NCI-H526 (cell line): Measurements from ENCODE around the gene ARID4B.
A peak's percentile ranks its signal among the peaks of the same experiment; 100 is the strongest.
"Not testable (repeated sequence)": the region's sequence is repeated elsewhere in the genome, so short reads cannot be mapped to it uniquely, and the experiment has no call there.

ENCODE experiments used
- DNase-seq, 2 experiments: peaks; one replicate each; lab custom pipeline; 2025; lab: John Stamatoyannopoulos, UW

ARID4B gene

GRCh38 chr1:235327559-235328270 lies at the start of gene ARID4B:
Gene ARID4B, minus strand, starts transcription at chr1:235328179. Its CDS starts 1,260 bp downstream, at chr1:235326919.
- peak; percentile 30 to 66 for DNase-seq

- DNase-seq, result no peak
Observed at GRCh38 chr1:235375919-235376605, 48.1 kb upstream of the ARID4B start.

- DNase-seq, result no peak
Observed at GRCh38 chr1:235369802-235370201, 41.8 kb upstream of the ARID4B start.

DNA sequence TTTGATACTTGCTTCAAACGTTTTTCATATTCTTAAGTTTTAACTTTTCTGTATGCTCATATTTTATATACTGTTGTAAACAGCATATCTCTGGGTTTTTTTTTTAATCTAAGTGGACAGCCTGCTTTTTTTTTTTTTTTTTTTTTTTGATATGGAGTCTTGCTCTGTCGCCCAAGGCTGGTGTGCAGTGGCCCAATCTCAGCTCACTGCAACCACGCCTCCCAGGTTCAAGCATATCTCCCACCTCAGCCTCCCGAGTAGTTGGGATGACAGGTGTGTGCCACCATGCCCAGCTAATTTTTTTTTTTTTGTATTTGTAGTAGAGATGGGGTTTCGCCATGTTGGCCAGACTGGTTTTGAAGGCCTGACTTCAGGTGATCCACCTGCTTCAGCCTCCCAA lies 40.4 kb upstream of the ARID4B start:
- no peak for DNase-seq

DNA sequence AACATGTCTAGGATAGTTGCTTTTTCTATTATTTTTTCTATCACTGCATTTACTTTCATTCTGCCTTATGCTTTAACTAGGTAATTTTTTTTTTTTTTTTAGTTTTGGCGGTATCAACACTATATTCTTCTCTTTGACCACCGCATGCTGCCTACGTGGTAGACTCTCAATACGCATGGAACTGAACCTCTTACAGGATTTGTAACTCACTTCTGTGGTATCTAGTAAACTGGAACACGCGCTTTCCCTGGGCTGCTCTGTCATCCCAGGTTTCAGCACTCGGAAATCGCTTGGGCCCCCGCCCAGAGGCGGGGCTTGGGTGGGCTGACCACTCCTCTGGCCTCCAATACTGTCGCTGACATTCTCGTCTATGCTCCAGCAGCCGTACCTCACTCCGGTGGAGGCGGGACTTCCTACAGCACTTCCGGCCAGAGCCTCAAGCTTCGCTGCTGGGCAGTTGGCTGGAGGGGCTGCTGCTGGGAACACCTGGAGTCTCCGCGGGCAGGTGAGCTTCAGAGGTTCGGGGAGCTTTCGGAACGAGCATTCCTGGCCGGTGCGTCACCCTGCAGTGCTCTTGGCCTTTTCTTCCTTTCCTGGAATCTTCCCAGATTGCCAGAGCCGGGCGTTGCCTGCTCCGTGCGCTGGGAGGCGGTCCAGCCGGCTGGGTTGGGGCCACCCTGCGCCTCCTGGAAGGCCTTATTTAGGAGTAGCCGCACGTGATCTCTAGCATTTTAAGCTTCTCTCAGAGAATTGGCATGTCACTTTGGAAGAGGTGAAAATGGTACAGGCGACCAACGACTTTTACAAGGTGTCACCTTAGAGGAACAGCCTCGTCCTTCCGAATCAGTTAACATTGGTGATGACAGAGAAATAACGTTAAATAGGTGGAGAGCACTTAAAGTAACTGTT lies 39.3 kb upstream of the ARID4B start, which contains the start of gene TBCE:
TBCE (plus strand) TSS at position 428 of the 909 bp plus-strand sequence. CDS start 12,623 bp downstream, outside the sequence.
- DNase-seq, result peak; percentile 92 to 96

DNA sequence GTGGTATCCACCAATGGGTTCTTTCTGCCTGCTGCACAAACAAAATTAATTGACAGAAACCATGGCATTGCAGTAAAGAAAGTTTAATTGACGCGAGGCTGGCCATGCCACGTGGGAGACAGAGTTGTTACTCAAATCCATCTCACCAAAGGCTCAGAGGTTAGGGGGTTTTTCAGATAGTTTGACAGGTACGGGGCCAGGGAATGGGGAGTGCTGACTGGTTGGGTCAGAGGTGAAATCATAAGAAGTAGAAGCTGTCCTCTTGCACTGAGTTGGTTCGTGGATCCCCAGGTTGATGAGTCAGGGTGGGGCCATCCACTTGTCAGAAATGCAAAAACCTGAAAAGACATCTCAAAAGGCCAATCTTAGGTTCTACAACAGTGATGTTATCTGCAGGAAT lies 38.3 kb upstream of the ARID4B start:
- DNase-seq, result no peak

DNA sequence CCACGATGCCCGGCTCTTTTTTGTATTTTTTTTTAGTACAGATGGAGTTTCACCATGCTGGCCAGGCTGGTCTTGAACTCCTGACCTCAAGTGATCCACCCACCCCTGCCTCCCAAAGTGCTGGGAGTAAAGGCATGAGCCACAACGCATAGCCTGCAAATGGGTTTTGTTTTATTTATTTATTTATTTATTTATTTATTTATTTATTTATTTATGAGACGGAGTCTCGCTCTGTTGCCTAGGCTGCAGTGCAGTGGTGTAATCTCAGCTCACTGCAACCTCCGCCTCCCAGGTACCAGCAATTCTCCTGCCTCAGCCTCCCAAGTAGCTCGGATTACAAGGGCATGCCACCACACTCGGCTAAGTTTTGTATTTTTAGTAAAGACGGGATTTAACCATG lies 36.2 kb upstream of the ARID4B start:
- DNase-seq, result not testable (repeated sequence)

DNA sequence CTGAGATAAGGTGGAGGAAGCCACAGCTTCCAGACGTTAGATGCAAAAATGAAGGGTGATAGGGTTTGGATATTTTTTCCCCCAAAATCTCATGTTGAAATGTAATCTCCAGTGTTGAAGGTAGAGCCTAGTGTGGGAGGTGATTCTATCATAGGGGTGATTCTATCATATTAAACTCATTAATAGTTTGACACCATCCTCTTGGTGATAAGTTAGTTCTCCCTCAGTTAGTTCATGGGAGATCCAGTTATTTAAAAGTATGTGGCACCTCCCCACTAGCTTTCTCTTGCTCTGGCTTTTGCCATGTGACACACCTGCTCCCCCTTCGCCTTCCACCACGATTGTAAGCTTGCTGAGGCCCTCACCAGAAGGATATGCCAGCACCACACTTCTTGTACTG lies 30.9 kb upstream of the ARID4B start:
- no peak for DNase-seq

DNA sequence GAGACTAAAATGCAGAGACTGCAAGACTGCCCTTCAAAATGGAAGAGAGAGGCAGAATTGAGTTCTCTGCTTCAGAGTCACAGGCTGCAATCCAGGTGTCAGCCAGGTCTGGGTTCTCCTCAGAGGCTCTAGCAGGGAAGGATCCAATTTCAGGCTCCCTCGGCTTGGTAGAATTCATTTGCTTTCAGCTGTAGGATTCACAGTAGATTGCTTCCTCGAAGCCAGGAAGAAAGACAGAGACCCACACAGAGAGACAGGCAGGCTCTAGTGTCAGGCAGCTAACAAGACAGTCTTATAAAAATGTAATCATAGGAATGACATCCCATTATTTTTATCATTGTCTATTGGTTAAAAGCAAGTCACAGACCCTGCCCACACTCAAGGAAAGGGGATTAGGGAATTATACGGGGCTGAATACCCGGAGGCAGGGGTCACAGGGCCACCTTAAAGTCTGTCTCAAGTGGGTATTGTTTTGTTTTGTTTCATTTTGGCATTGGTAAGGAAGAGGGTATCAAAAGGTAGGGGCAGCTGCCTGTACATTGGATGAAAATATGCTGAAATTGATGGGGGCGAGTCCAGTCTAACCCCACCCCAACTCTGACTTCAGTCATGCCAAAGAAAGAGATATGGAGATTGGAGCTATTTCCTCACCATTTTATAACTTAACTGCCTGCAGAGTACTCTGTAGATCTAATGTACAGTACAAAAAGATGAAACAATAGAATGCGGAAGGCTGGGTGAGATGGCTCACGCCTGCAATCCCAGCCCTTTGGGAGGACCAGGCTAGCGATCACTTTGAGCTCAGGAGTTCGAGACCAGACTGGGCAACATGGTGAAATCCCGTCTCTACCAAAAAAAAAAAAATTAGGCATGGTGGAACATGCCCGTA lies 29.8 kb upstream of the ARID4B start:
- DNase-seq, result peak; percentile 19 to 70

GRCh38 chr1:235351898-235352297 lies 23.9 kb upstream of the ARID4B start:
- no peak for DNase-seq

GRCh38 chr1:235351441-235351840 lies 23.5 kb upstream of the ARID4B start:
- DNase-seq, result no peak

- no peak for DNase-seq
Observed at GRCh38 chr1:235343726-235344125, 15.7 kb upstream of the ARID4B start.

- no peak for DNase-seq
Observed at GRCh38 chr1:235342471-235342870, 14.5 kb upstream of the ARID4B start.

DNA sequence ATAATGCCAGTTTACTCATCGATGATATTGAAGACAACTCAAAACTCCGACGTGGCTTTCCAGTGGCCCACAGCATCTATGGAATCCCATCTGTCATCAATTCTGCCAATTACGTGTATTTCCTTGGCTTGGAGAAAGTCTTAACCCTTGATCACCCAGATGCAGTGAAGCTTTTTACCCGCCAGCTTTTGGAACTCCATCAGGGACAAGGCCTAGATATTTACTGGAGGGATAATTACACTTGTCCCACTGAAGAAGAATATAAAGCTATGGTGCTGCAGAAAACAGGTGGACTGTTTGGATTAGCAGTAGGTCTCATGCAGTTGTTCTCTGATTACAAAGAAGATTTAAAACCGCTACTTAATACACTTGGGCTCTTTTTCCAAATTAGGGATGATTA lies 14.1 kb upstream of the ARID4B start:
- DNase-seq, result no peak

- DNase-seq, result no peak
Observed at GRCh38 chr1:235341334-235341733, 13.4 kb upstream of the ARID4B start.

GRCh38 chr1:235339746-235340145 lies 11.8 kb upstream of the ARID4B start:
- no peak for DNase-seq

GRCh38 chr1:235336903-235337302 lies 8.9 kb upstream of the ARID4B start:
- no peak for DNase-seq

GRCh38 chr1:235331401-235331800 lies 3.4 kb upstream of the ARID4B start:
- no peak for DNase-seq

- peak; percentile 1 to 4 for DNase-seq
Observed at GRCh38 chr1:235330918-235331285, 2.9 kb upstream of the ARID4B start.

DNA sequence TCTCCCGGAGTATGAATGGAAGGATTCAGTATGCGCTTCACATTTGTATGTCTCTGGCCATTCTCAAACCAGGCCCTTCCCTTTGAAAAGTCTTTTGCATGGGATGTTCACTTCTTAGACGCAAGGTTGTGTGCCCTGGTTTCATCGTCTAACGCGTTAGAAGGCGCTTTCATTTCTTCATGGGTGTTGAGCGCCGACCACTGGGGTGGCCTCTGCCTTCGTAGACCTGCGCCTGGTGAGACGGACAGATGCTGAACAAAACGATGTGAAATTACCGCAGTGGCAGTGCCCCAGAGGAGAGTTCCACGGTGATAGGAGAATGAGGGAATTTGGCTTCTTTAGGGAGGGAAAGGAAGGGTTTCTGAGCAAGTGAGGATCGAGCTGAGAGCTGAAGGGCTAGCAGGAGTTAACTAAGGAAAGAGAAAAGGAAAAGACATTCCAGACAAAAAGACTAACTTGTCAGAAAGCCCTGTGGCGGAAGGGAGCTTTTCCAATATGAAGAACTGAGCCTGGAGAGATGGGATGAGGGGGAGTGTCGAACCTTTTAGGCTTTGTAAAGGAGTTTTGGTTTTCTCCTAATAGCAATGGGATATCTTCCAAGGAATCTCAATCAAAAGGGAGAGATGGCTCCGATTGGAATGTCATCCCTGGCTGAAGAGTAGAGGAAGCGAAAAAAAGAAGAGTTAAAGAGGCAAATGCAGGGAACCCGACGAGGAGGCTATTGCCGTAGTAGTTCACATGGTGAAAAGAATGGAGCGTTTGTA lies 1.3 kb upstream of the ARID4B start:
- peak; percentile 8 to 60 for DNase-seq
